ENCODE measurements around the gene SLC49A3. TPM values are rescaled to one million over a fixed set of nuclear protein-coding genes. Genes with fewer than 3 reads are reported as not detected.
"Not testable (repeated sequence)": the region's sequence is repeated elsewhere in the genome, so short reads cannot be mapped to it uniquely, and the experiment has no call there.

Gene SLC49A3
- total RNA-seq, 2 donors from 2014 or later, result 0.59 to 1.3 TPM

DNA sequence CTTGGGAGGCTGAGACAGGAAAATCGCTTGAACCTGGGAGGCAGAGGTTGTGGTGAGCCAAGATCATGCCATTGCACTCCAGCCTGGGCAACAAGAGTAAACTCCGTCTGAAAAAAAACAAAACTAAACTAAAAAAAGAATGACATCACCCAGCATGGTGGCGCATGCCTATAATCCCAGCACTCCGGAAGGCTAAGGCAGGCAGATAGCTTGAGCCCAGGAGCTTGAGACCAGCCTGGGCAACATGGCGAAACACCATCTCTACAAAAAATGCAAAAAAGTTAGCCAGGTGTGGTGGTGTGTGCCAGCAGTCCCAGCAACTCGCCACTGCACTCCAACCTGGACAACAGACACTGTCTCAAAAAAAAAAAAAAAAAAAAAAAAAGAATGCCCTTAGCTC is 46.6 kb downstream of the SLC49A3 start:
- DNase-seq (ENCODE audit: low spot score in 2 of 2); H3K36me3 Mint-ChIP-seq; H3K9me3 Mint-ChIP-seq; H3K27ac Mint-ChIP-seq; ATAC-seq: not testable (repeated sequence)

DNA sequence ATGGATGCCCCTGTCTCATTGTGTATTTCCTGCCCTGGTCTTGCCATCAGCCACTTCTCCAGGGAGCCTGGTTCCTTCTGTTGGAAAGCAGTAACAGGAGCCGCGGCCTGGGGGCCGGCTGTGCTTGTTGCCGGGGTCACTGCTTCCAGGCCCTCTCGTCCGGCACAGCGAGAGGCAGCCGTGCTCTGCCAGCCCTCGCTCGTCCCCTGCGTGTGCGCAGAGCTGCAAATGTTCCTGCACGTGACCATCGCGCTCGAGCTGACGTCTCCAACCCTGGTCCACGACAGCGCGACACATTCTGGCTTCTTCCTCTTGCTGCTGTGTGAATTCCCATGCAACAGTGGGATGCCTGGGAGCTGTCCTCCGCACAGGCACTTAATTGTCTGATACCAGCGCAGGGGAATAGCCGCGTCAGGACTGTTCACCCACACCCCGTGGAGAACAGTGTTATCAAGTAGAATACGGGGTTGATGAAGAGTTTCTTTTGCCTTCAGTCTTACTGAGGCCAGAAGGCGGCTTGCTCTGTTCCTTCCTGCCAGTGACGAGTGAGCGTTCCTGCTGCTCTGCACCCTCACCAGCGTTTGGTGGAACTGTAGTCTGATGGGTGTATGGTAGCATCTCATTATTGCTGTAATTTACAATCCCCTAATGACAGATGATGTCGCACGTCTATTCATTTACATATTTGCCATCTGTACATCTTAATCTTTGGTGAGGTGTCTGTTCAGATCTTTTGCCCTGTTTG is 51.2 kb downstream of the SLC49A3 start:
- H3K9me3 Mint-ChIP-seq, result peaks cover 2% of the 10 kb centered on the region in 2 donors
- no peak overlapping the region for H3K27ac Mint-ChIP-seq
- DNase-seq (ENCODE audit: low spot score in 2 of 2) (peak in 1 of 2 donors; percentile 42), ATAC-seq (no peak)
- H3K36me3 Mint-ChIP-seq, result peaks cover 0 to under 1% of the 10 kb centered on the region in 2 donors

DNA sequence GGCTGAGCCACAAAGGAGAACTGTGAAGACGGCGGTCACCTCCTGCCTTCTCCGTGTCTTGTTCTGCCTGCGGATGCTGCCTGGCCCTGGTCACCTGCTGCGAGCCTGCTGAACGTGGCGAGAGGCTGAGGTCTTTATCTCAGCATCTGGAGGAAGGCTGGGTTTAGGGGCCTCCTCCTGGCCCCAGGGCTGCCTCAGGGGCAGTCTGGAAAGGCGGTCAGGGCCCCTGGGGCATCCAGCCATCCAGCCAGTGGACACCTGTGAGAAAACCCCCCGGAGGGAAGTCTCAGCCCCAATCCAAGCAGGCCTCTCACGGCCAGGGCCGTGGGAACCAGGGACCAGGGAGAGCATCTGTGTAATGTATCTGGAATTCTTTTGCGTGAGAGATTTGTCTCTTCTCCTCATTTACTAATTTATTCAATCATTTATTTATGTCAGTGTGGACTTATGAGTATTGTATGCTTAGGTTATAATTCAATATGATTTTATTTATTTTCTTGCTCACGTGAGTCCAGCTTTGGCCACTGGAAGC is 52.3 kb downstream of the SLC49A3 start:
- DNase-seq (ENCODE audit: low spot score in 2 of 2) (peak in 1 of 2 donors; percentile 43), ATAC-seq (no peak)
- H3K9me3 Mint-ChIP-seq, result peaks cover 9 to 11% of the 10 kb centered on the region in 2 donors
- no peak overlapping the region for H3K27ac Mint-ChIP-seq
- H3K36me3 Mint-ChIP-seq, result peaks cover 0 to 9% of the 10 kb centered on the region in 2 donors

DNA sequence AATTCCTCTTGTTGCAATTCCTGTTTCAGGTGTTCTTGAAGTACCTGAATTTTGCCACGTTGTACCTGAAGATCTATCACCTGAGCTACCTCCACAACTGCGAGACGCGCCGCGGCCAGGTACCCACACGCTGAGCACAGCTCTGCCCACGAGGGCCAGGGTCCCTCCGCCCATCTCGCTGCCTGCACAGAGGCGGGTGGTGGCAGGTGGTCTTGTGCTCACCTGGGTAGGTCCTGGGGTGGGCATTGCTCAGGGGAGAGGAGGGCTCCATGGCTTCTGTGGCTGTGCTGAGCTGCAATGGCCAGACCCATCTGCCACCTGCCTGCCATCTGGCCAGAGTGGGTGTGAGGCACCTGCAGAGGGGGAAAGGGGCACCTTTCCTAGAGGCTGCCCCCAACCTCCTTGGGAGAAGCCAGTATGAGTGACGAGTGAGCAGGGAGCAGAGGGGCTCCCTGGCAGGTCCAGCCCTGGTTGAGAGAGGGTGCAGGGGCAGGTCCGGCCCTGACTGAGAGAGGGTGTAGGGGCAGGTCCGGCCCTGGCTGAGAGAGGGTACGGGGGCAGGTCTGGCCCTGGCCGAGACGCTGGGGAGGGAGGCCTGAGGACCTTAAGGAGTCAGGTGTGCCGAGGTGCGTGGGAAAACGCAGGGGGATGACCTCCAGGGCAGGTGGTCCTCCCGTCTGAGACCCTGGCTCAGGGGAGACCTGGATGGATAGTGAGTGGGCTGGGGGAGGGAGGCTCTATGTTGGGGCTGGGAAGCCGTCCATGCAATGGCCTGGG is 52.9 kb downstream of the SLC49A3 start:
- no peak for ATAC-seq
- Mint-ChIP-seq H3K9me3 (peaks cover 11 to 15% of the 10 kb centered on the region in 2 donors), H3K36me3 (peaks cover 0 to 9% of the 10 kb centered on the region in 2 donors), H3K27ac (no peak overlapping the region)
- DNase-seq (ENCODE audit: low spot score in 2 of 2), result peak in 1 of 2 donors; percentile 47

DNA sequence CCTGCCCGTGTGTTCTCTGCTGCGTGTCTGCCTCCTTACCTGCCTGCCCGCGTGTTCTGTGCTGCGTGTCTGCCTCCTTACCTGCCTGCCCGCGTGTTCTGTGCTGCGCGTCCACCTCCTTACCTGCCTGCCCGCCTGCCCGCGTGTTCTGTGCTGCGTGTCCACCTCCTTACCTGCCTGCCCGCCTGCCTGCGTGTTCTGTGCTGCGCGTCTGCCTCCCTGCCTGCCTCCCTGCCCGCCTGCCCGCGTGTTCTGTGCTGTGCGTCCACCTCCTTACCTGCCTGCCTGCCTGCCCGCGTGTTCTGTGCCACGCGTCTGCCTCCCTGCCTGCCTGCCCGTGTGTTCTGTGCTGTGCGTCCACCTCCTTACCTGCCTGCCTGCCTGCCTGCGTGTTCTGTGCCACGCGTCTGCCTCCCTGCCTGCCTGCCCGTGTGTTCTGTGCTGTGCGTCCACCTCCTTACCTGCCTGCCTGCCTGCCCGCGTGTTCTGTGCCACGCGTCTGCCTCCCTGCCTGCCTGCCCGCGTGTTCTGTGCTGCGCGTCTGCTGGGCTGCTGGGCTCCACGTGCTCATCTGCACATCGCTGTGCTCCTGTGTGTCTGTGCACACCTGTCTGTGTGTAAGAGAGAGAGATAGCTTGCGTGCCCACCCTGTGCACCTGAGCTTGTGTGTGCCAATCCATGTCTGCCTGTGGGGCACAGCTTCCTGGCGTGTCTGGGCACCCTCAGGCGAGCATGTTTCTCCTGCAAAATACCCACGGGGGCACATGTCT is 53.7 kb downstream of the SLC49A3 start:
- ATAC-seq, result not testable (repeated sequence)

DNA sequence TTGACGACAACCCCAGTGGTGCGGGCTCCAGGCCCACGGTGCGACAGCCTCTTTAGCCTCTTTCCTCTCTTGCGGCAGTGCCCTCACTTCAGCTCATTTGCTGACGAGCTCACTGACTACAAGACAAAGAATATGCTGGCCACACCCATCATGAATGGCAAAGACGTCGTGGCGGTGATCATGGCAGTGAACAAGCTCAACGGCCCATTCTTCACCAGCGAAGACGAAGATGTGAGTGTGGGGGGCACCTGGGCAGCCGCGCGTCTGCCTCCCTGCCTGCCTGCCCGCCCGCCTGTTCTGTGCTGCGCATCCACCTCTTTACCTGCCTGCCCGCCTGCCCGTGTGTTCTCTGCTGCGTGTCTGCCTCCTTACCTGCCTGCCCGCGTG is 54.4 kb downstream of the SLC49A3 start:
- H3K9me3 Mint-ChIP-seq, result peaks cover 11 to 15% of the 10 kb centered on the region in 2 donors
- DNase-seq (ENCODE audit: low spot score in 2 of 2), result no peak
- no peak overlapping the region for H3K27ac Mint-ChIP-seq
- peaks cover 0 to 9% of the 10 kb centered on the region in 2 donors for H3K36me3 Mint-ChIP-seq
- no peak for ATAC-seq

More for the DNA sequence above, 53.7 kb downstream of the SLC49A3 start:
- DNase-seq (ENCODE audit: low spot score in 2 of 2); H3K36me3 Mint-ChIP-seq; H3K27ac Mint-ChIP-seq: not testable (repeated sequence)
- peaks cover 11 to 15% of the 10 kb centered on the region in 2 donors for H3K9me3 Mint-ChIP-seq

DNA sequence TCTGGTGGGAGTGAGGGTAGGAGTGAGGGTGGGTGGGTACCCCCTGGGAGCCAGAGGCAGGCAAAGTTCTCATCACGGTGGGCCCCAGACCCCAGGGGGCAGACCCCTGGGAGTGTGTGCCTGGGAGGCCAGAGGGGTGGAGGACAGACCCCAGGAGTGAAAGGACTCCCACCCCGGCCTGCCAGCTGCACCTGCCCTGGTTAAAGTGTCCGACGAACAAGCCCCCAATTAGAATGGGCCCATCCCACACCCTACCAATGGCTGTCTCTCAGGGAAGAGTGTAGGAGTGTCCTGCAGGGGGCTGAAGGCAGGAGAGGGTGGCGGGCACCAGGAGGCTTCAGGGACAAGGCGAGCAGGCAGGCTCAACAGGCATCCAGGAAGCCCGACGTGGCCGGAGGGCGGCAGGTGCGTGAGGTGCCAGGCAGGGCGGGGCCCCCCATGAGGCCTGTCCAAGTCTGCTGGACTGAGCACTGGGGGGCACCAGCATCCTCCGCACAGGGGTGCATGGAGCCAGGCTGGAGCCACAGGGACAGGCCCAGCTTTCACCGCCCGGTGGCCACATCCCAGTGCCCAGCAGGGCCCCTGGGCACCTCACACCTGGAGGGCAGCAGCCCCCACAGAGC is 54.9 kb downstream of the SLC49A3 start:
- ATAC-seq, result no peak
- H3K27ac Mint-ChIP-seq, result no peak overlapping the region
- H3K9me3 Mint-ChIP-seq, result peaks cover 11 to 15% of the 10 kb centered on the region in 2 donors

DNA sequence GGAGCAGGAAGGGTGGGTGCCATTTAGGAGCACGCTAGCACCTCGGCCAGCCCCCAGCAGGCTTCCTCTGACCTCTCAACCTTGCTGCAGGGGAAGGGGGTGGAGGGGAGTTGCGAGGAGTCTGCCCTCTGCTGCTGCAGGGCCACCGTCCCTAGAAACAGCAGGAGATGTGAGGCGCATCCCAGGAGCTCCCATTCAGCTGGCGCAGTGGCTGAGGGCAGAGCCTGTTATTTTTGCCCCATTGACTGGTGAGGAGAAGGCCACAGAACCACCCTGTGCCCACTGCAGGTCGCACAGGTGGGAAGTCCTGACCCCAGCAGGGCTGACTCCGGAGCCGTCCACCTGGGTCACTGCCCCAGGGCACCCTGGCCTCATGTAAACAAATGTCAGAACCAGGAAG is 55.5 kb downstream of the SLC49A3 start:
- peaks cover 11 to 15% of the 10 kb centered on the region in 2 donors for H3K9me3 Mint-ChIP-seq

More for the DNA sequence above, 54.9 kb downstream of the SLC49A3 start:
- peaks cover 0 to 9% of the 10 kb centered on the region in 2 donors for H3K36me3 Mint-ChIP-seq
- no peak for DNase-seq (ENCODE audit: low spot score in 2 of 2)

DNA sequence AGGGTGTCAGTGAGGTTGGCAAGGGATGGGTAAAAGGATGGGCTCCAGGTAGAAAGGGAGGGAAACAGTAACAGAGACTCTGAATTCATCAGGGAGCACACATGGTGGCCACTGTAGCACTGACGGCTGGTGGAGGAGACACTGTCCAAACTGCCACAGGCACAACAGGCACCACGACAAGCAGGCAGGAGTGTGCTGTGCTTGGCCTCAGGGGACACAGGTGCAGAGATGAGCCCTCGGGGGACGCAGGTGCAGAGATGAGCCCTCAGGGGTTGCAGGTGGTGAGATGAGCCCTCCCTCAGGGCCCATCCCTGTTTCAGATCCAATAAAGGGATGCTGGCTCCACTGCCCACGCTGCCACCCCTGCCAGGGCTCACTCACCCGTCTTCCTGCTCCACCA is 56.0 kb downstream of the SLC49A3 start:
- ATAC-seq, result no peak
- peaks cover 11 to 15% of the 10 kb centered on the region in 2 donors for H3K9me3 Mint-ChIP-seq
- peaks cover 0 to 9% of the 10 kb centered on the region in 2 donors for H3K36me3 Mint-ChIP-seq
- no peak for DNase-seq (ENCODE audit: low spot score in 2 of 2)
- H3K27ac Mint-ChIP-seq, result no peak overlapping the region

More for the DNA sequence above, 55.5 kb downstream of the SLC49A3 start:
- ATAC-seq, result no peak
- no peak for DNase-seq (ENCODE audit: low spot score in 2 of 2)
- Mint-ChIP-seq H3K27ac (no peak overlapping the region), H3K36me3 (peaks cover 0 to 9% of the 10 kb centered on the region in 2 donors)

DNA sequence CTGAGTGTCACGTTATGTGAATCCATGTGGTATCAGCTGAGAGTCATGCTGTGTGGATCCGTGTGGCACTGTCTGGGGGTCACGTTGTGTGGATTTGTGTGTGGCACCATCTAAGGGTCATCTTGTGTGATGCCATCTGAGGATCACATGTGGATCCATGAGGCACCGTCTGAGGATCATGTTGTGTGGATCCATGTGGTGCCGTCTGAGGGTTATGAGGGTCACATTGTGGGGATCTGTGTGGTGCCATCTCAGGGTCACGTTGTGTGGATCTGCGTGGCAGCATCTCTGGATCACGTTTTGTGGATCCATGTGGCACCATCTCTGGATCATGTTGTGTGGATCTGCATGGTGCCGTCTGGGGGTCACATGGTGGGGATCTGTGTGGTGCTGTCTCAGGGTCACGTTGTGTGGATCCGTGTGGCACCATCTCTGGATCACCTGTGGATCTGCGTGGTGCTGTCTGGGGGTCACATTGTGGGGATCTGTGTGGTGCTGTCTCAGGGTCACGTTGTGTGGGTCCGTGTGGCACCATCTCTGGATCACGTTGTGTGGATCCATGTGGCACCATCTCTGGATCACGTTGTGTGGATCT is 56.7 kb downstream of the SLC49A3 start:
- DNase-seq (ENCODE audit: low spot score in 2 of 2) (no peak), ATAC-seq (no peak)
- H3K9me3 Mint-ChIP-seq, result peaks cover 11 to 15% of the 10 kb centered on the region in 2 donors
- H3K36me3 Mint-ChIP-seq, result peaks cover 0 to 9% of the 10 kb centered on the region in 2 donors
- no peak overlapping the region for H3K27ac Mint-ChIP-seq

Other genes with a start within 250 kb of the SLC49A3 start
- gene ZNF721, start 190.0 kb downstream of the SLC49A3 start, total RNA-seq, result 10 to 100 TPM; 37.7 to 39.8 TPM
- gene PIGG, start 189.9 kb downstream of the SLC49A3 start, total RNA-seq, result 10 to 100 TPM; 43.3 to 69.4 TPM
- gene TMEM271, start 112.9 kb downstream of the SLC49A3 start, total RNA-seq, result not detected
- 10 to 100 TPM in 1 of 2 donors, 1 to 10 TPM in 1; 8.4 to 16.6 TPM for gene PDE6B, start 63.6 kb downstream of the SLC49A3 start, total RNA-seq
- gene ATP5ME, start 14.9 kb downstream of the SLC49A3 start, total RNA-seq, result 100 to 1,000 TPM; 131 to 221 TPM
- 10 to 100 TPM in 1 of 2 donors, 1 to 10 TPM in 1; 7.4 to 21.8 TPM for gene MYL5, start 14.6 kb downstream of the SLC49A3 start, total RNA-seq
- 10 to 100 TPM; 23.0 to 25.9 TPM for gene PCGF3, start 16.7 kb upstream of the SLC49A3 start, total RNA-seq
- 1 to 10 TPM in 1 of 2 donors, under 1 TPM in 1; 0.11 to 1.9 TPM for gene CPLX1, start 137.0 kb upstream of the SLC49A3 start, total RNA-seq
- 100 to 1,000 TPM; 124 to 171 TPM for gene GAK, start 243.2 kb upstream of the SLC49A3 start, total RNA-seq
- 10 to 100 TPM; 12.1 to 13.9 TPM for gene TMEM175, start 243.3 kb upstream of the SLC49A3 start, total RNA-seq

Measured in activated naive CD4-positive, alpha-beta T cell treated with anti-CD3 and anti-CD28 coated beads, Interleukin-2, amount 50 U/mL, for 72 hours (primary cell).